Putamen (tissue), 1 donor: ENCODE results near the gene KCNIP1.
A peak's percentile ranks its signal among the peaks of the same experiment; 100 is the strongest.

ENCODE experiments used
- DNase-seq: peaks from one replicate; pipeline ENCODE4 v3.0.0-alpha.2; 2016; ENCODE audit warnings: low spot score

The KCNIP1 gene

GRCh38 chr5:170483701-170484458, 19.9 kb upstream of the KCNIP1 start:
- DNase-seq: no peak

GRCh38 chr5:170484459-170484831, 19.4 kb upstream of the KCNIP1 start:
- no peak for DNase-seq

GRCh38 chr5:170484847-170485615, 18.8 kb upstream of the KCNIP1 start:
- DNase-seq: no peak

- DNase-seq: no peak
Observed at GRCh38 chr5:170485616-170485911, 18.3 kb upstream of the KCNIP1 start.

GRCh38 chr5:170486371-170486770, 17.4 kb upstream of the KCNIP1 start:
- no peak for DNase-seq

- no peak for DNase-seq
Observed at GRCh38 chr5:170488570-170488969, 15.2 kb upstream of the KCNIP1 start.

- DNase-seq: no peak
Observed at GRCh38 chr5:170489199-170489598, 14.6 kb upstream of the KCNIP1 start.

- no peak for DNase-seq
Observed at GRCh38 chr5:170490381-170490780, 13.4 kb upstream of the KCNIP1 start.

GRCh38 chr5:170491479-170491878, 12.3 kb upstream of the KCNIP1 start:
- DNase-seq: no peak

- no peak for DNase-seq
Observed at GRCh38 chr5:170493028-170493820, 10.6 kb upstream of the KCNIP1 start.

- no peak for DNase-seq
Observed at GRCh38 chr5:170494041-170494440, 9.8 kb upstream of the KCNIP1 start.

GRCh38 chr5:170495825-170496661, 7.8 kb upstream of the KCNIP1 start:
- DNase-seq: no peak

- DNase-seq: no peak
Observed at GRCh38 chr5:170496662-170497028, 7.2 kb upstream of the KCNIP1 start.

GRCh38 chr5:170497311-170498038, 6.3 kb upstream of the KCNIP1 start:
- DNase-seq: peak; percentile 41

GRCh38 chr5:170498811-170499351, 4.9 kb upstream of the KCNIP1 start:
- no peak for DNase-seq

- no peak for DNase-seq
Observed at GRCh38 chr5:170499621-170500020, 4.2 kb upstream of the KCNIP1 start.

- DNase-seq: no peak
Observed at GRCh38 chr5:170501361-170501760, 2.5 kb upstream of the KCNIP1 start.

- DNase-seq: no peak
Observed at GRCh38 chr5:170501931-170502330, 1.9 kb upstream of the KCNIP1 start.

GRCh38 chr5:170504616-170505266, 921 bp downstream of the KCNIP1 start:
- no peak for DNase-seq

GRCh38 chr5:170508036-170508435, 4.2 kb downstream of the KCNIP1 start:
- DNase-seq: no peak
